KG1 (cell line): ENCODE results near the gene ITGAE.

Experiments
- DNase-seq: peaks from one replicate; lab custom pipeline; 2025; lab: John Stamatoyannopoulos, UW

The ITGAE gene

GRCh38 chr17:3693829-3694231 is 107.2 kb downstream of the ITGAE start:
- DNase-seq, result no peak

GRCh38 chr17:3693141-3693540 is 107.8 kb downstream of the ITGAE start:
- DNase-seq, result no peak

- no peak for DNase-seq
These were observed 108.6 kb downstream of the ITGAE start for GRCh38 chr17:3692346-3692745.

- no peak for DNase-seq
These were observed 109.3 kb downstream of the ITGAE start for GRCh38 chr17:3691617-3692067.

- DNase-seq, result no peak
These were observed 110.8 kb downstream of the ITGAE start for GRCh38 chr17:3690094-3690715.

GRCh38 chr17:3689262-3690093 is 111.5 kb downstream of the ITGAE start:
- no peak for DNase-seq

GRCh38 chr17:3688852-3689261 is 112.1 kb downstream of the ITGAE start:
- DNase-seq, result no peak

- no peak for DNase-seq
These were observed 112.9 kb downstream of the ITGAE start for GRCh38 chr17:3688027-3688553.

- DNase-seq, result no peak
These were observed 115.8 kb downstream of the ITGAE start for GRCh38 chr17:3685174-3685573.

GRCh38 chr17:3683054-3683511 is 117.9 kb downstream of the ITGAE start:
- peak; percentile 6 for DNase-seq

- DNase-seq, result no peak
These were observed 119.0 kb downstream of the ITGAE start for GRCh38 chr17:3682033-3682432.

- DNase-seq, result no peak
These were observed 119.4 kb downstream of the ITGAE start for GRCh38 chr17:3681565-3681964.

- no peak for DNase-seq
These were observed 119.9 kb downstream of the ITGAE start for GRCh38 chr17:3681057-3681456.

GRCh38 chr17:3679531-3680126 is 121.4 kb downstream of the ITGAE start:
- DNase-seq, result no peak

- no peak for DNase-seq
These were observed 122.0 kb downstream of the ITGAE start for GRCh38 chr17:3678821-3679530.

GRCh38 chr17:3678095-3678820 is 122.7 kb downstream of the ITGAE start:
- no peak for DNase-seq

GRCh38 chr17:3675886-3676285 is 125.1 kb downstream of the ITGAE start:
- DNase-seq, result no peak

GRCh38 chr17:3672571-3672970 is 128.4 kb downstream of the ITGAE start:
- DNase-seq, result no peak

GRCh38 chr17:3669548-3669947 is 131.4 kb downstream of the ITGAE start:
- no peak for DNase-seq

GRCh38 chr17:3669085-3669347 is 132.0 kb downstream of the ITGAE start:
- no peak for DNase-seq

- peak; percentile 73 for DNase-seq
These were observed 132.5 kb downstream of the ITGAE start, which contains the start of the genes EMC6 and TAX1BP3 for GRCh38 chr17:3668279-3669084. Gene EMC6, plus strand, starts transcription at chr17:3668812. Its CDS starts 335 bp downstream, at chr17:3669147. Gene TAX1BP3, minus strand, starts transcription at chr17:3668578. Its CDS starts 52 bp downstream, at chr17:3668526.
